Activated CD4-positive, alpha-beta T cell treated with anti-CD3 and anti-CD28 coated beads, Interleukin-2, amount 10 ng/mL, durations not matched to agents 7 days and 5 days (primary cell): Measurements from ENCODE around the gene TTN. TPM values are rescaled to one million over a fixed set of nuclear protein-coding genes. Genes with fewer than 3 reads are reported as not detected.

Experiments
- CTCF ChIA-PET: fragments of 350-600 bp; sonication (Branson Sonifier 250); formaldehyde crosslinking; loops from one replicate; lab custom pipeline; 2021; ENCODE audit warnings: antibody characterized with exemption; lab: Charles Lee
- POLR2A ChIA-PET: fragments of 350-600 bp; sonication (Branson Sonifier 250); formaldehyde crosslinking; loops from one replicate; lab custom pipeline; 2021; ENCODE audit warnings: antibody characterized with exemption; lab: Charles Lee
- DNase-seq: peaks from one replicate; pipeline ENCODE4 v3.0.0-alpha.2; 2020
- H3K27ac Mint-ChIP-seq: one replicate; pipeline ENCODE4 v1.8.0; 2021; ENCODE audit warnings: mild to moderate bottlenecking, moderate library complexity, mixed read lengths
- H3K27me3 Mint-ChIP-seq: one replicate; pipeline ENCODE4 v1.8.0; 2021; ENCODE audit warnings: mixed read lengths
- H3K36me3 Mint-ChIP-seq: one replicate; pipeline ENCODE4 v1.8.0; 2021; ENCODE audit warnings: low read depth, mixed read lengths
- H3K4me1 Mint-ChIP-seq: one replicate; pipeline ENCODE4 v1.8.0; 2021; ENCODE audit warnings: mixed read lengths
- H3K4me3 Mint-ChIP-seq: one replicate; pipeline ENCODE4 v1.8.0; 2021; ENCODE audit warnings: mild to moderate bottlenecking, moderate library complexity, mixed read lengths
- H3K9me3 Mint-ChIP-seq: one replicate; pipeline ENCODE4 v1.8.0; 2021; ENCODE audit warnings: mixed read lengths
- total RNA-seq, 2 experiments: library from RNA; stranded (reverse); gene quantifications; one replicate each; pipeline ENCODE4 v1.2.3, GENCODE V29; 2021

Gene TTN
- total RNA-seq, 2 experiments from 2014 or later, result 11.6 to 12.3 TPM

DNA sequence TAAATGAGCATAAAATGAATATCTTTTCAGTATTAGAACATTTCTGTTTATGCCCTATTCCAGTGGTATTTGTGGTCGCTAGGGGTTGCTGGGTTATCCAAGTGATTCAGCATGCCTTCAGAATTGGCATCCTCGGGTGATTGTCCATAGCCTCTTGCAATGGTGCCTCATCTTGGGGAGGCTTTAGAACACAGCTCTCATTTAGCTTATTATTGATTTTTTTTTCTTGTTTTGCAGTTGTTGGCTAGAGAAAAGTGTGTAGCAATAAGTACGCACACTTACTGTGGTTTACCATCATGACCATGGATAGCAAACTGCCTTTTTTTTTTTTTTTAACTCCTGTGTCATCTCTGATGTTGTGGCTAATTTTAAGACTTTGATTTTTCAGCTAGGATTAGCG lies 293.3 kb downstream of the TTN start:
- ChIA-PET POLR2A (no interaction called here), CTCF (interaction anchor here (0.7 kb wide), 1 partner anchor 1402 kb away, joined by 3 read pairs; no protein-coding TSS in a partner anchor)
- Mint-ChIP-seq H3K9me3 (no peaks in the 10 kb centered on the region), H3K27me3 (no peaks in the 10 kb centered on the region), H3K4me1 (peaks cover 20% of the 10 kb centered on the region), H3K36me3 (peaks cover 42% of the 10 kb centered on the region), H3K4me3 (no peak overlapping the region), H3K27ac (no peak overlapping the region)
- DNase-seq, result no peak

DNA sequence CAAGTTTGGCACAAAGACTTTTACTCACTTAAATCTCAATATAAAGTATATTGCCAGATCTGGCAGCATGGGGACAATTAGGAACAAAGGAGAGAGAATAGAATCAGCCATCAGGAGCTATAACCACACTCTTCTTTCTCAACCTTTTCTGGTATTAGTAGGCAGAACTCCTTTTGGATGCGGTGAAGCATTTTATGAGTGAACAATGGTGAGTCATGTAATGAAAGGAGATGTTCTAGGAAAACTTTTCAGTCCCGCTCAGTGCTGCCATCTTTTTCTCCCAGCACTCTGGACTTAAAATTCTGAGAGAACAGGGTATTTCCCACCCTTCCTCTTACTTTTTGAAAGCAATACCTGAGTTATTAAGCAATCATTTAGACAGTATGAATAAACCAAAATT lies 294.7 kb downstream of the TTN start:
- Mint-ChIP-seq H3K4me1 (peaks cover 29% of the 10 kb centered on the region), H3K27ac (no peak overlapping the region), H3K9me3 (no peaks in the 10 kb centered on the region), H3K27me3 (no peaks in the 10 kb centered on the region), H3K36me3 (peaks cover 38% of the 10 kb centered on the region), H3K4me3 (no peak overlapping the region)
- no peak for DNase-seq
- CTCF ChIA-PET, result no interaction called here
- POLR2A ChIA-PET, result no interaction called here

DNA sequence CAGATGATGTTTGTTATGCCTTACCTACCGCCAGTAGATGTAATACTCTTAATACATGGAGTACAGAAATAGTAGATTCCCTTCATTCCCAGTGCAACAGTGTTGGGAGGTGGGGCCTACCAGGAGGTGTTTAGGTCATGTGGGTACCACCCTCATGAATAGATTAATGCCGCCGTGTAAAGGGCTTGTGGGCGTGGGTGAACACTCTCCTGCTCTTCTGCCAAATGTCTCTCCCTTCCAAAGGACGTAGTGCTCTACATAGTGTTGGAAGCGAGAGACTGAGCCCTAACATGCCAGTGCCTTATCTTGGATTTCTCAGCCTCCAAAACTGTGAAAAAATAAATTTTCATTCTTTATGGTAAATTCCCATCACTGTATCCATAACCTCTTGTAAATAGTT lies 296.8 kb downstream of the TTN start:
- Mint-ChIP-seq H3K4me1 (peaks cover 36% of the 10 kb centered on the region), H3K4me3 (no peak overlapping the region), H3K9me3 (no peaks in the 10 kb centered on the region), H3K27me3 (no peaks in the 10 kb centered on the region), H3K27ac (no peak overlapping the region), H3K36me3 (peaks cover 39% of the 10 kb centered on the region)
- POLR2A ChIA-PET, result no interaction called here
- CTCF ChIA-PET, result no interaction called here
- DNase-seq, result no peak

DNA sequence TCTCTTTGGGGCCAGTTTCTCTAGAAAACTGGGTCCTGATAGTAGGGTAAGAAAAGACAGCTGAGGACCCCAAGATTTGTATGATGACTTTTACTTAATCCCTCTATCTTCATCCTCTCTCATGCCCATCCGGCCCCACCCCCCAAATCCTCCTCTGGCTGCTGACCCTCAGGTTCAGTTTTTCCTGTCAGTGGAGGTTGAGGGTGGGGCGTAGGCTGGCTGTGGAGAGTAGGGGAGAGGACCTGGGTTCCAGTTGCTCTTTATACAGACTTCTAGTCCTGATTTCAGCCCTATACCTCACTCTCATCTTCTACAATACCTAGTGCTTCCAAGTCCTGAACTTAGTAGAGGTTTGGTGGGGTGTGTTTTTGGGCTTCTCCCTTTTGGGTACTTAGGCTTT lies 298.6 kb downstream of the TTN start:
- DNase-seq, result no peak
- H3K9me3 Mint-ChIP-seq, result no peaks in the 10 kb centered on the region
- H3K27ac Mint-ChIP-seq, result no peak overlapping the region
- peaks cover 20% of the 10 kb centered on the region for H3K4me1 Mint-ChIP-seq
- no peak overlapping the region for H3K4me3 Mint-ChIP-seq
- peaks cover 31% of the 10 kb centered on the region for H3K36me3 Mint-ChIP-seq
- H3K27me3 Mint-ChIP-seq, result no peaks in the 10 kb centered on the region
- ChIA-PET CTCF (interaction anchor here (0.7 to 1.1 kb wide), 3 partner anchors 22 to 34 kb away, joined by 3 to 4 read pairs (median 3); partner anchors contain the start of gene PLEKHA3), POLR2A (no interaction called here)

DNA sequence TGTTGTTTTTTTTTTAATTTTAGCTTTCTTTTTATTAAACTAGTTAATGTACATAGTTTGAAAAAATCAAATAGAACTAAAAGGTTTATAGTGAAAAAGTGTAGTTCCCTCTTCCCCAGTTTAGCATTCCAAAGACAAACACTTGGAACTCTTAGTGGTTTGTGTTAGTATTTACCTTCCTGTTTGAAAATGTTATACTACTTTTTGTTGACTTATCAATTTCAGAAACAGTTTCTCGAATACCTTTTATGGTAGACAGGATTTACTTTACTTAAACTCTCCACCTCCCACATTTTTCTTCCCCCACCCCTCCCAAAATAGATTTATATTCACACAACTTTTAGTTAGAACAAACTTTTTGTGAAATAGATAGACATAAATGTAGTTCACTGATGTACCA lies 300.3 kb downstream of the TTN start:
- POLR2A ChIA-PET, result no interaction called here
- no peaks in the 10 kb centered on the region for H3K9me3 Mint-ChIP-seq
- no peaks in the 10 kb centered on the region for H3K27me3 Mint-ChIP-seq
- no peak overlapping the region for H3K27ac Mint-ChIP-seq
- H3K4me1 Mint-ChIP-seq, result peaks cover 17% of the 10 kb centered on the region
- DNase-seq, result no peak
- CTCF ChIA-PET, result interaction anchor here (1.4 to 1.6 kb wide), 2 partner anchors 15 to 92 kb away, joined by 3 read pairs; no protein-coding TSS in a partner anchor
- H3K36me3 Mint-ChIP-seq, result peaks cover 35% of the 10 kb centered on the region
- no peak overlapping the region for H3K4me3 Mint-ChIP-seq

DNA sequence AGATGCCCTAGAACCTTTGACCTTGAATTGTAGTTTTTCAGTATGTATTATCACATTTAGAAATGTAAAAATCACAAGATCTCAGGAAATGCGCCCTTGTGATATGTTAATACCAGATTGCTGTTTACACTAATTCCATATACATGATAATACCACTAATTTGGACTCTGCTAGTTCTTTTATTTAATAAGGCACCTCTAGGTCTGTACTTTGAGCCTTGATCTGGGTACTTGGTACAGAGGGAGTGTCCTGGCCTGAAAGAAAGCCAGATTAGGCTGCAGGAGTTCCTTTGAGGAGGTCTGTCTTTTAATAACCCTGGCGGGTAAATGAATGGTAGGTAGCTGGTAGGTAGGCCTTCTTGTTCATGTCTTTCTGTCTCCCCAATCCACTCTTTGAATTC lies 300.7 kb downstream of the TTN start:
- peaks cover 35% of the 10 kb centered on the region for H3K36me3 Mint-ChIP-seq

DNA sequence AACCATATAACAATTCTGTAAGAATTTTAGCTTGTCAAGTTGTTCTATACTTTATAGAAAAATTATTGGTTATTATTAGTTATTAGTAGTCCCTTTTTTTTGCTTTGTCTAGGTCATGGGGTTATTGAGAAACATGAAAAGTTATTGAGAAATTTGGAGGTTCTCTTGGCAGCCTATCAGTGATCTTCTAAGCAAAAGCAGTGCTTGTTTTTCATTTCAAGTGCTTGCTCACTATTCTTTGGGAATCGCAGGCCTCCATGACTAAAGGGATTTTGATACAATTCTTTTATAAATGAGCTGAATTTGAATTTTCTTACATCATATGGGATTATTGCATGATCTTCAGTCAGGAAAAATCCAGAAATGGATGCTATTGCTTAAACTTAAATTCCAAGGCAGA lies 301.1 kb downstream of the TTN start:
- Mint-ChIP-seq H3K4me3 (no peak overlapping the region), H3K4me1 (peaks cover 17% of the 10 kb centered on the region), H3K36me3 (peaks cover 35% of the 10 kb centered on the region), H3K9me3 (no peaks in the 10 kb centered on the region), H3K27me3 (no peaks in the 10 kb centered on the region), H3K27ac (no peak overlapping the region)
- CTCF ChIA-PET, result interaction anchor here (1.4 to 1.6 kb wide), 2 partner anchors 14 to 91 kb away, joined by 3 read pairs; no protein-coding TSS in a partner anchor
- no peak for DNase-seq
- POLR2A ChIA-PET, result no interaction called here

More for the DNA sequence above, 300.7 kb downstream of the TTN start:
- Mint-ChIP-seq H3K27ac (no peak overlapping the region), H3K9me3 (no peaks in the 10 kb centered on the region), H3K4me1 (peaks cover 17% of the 10 kb centered on the region), H3K4me3 (no peak overlapping the region), H3K27me3 (no peaks in the 10 kb centered on the region)
- ChIA-PET POLR2A (no interaction called here), CTCF (interaction anchor here (1.4 to 1.6 kb wide), 2 partner anchors 15 to 92 kb away, joined by 3 read pairs; no protein-coding TSS in a partner anchor)
- no peak for DNase-seq

DNA sequence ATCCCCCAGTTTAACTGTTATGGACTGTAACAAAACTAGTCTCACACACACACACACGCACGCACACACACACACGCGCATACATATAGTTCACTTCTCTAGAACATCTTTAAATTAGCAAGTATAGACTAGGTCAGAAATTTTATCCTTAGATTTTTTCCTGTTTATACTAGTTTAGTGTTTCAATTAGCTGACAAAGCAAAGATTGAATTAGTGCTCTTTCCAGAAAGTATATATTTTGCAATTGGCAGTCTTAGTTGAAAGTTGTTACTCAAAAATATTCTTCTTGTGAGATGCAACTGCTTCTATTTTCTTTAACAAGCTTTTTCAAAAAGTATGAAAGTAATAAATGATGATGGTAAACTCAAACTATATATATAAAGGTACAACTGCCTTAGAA lies 304.5 kb downstream of the TTN start:
- POLR2A ChIA-PET, result no interaction called here
- peaks cover 44% of the 10 kb centered on the region for H3K36me3 Mint-ChIP-seq
- CTCF ChIA-PET, result no interaction called here

DNA sequence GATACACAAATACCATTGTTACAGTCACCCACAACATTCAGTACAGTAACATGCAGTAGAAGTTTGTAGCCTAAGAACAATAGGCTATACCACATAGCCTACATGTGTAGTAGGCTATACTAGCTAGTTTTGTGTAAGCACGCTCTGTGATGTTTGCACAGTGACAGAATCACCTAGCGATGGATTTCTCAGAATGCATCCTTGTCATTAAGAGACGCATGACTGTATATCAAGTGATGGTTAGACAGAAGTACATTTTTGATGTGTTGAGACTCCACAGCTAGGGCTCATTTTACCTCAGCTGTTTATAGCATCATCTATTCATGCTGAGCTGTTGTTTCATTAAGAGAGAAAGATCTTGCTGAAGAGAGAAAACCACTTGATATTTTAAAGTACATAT lies 307.6 kb downstream of the TTN start:
- H3K27ac Mint-ChIP-seq, result no peak overlapping the region
- no peaks in the 10 kb centered on the region for H3K9me3 Mint-ChIP-seq
- H3K36me3 Mint-ChIP-seq, result peaks cover 54% of the 10 kb centered on the region
- no peaks in the 10 kb centered on the region for H3K27me3 Mint-ChIP-seq
- ChIA-PET POLR2A (no interaction called here), CTCF (interaction anchor here (1.3 kb wide), 1 partner anchor 18 kb away, joined by 4 read pairs; no protein-coding TSS in a partner anchor)
- no peak overlapping the region for H3K4me3 Mint-ChIP-seq
- H3K4me1 Mint-ChIP-seq, result peaks cover 9% of the 10 kb centered on the region
- DNase-seq, result no peak

More for the DNA sequence above, 304.5 kb downstream of the TTN start:
- no peak overlapping the region for H3K4me3 Mint-ChIP-seq
- no peaks in the 10 kb centered on the region for H3K9me3 Mint-ChIP-seq
- DNase-seq, result no peak
- no peak overlapping the region for H3K27ac Mint-ChIP-seq
- H3K4me1 Mint-ChIP-seq, result peaks cover 10% of the 10 kb centered on the region
- H3K27me3 Mint-ChIP-seq, result no peaks in the 10 kb centered on the region

DNA sequence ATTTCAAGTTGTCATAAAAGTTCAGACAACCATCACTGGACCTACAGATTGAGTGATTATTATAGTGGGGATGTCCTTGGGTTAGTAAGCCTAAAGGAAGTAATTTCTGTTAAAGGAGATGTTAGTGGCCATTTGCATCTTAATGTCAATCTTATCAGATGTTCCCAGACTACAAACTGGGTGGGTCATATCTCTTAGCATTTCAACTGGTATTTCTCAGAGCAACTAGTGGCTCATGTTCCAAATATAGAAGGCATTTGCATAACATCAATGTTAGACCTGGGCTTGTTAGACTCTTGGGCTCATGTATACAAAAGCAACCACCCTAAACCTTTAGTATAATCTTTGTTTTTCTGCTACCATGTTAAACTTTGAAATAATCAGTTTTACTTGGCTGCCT lies 309.1 kb downstream of the TTN start:
- H3K9me3 Mint-ChIP-seq, result no peaks in the 10 kb centered on the region
- peaks cover 63% of the 10 kb centered on the region for H3K36me3 Mint-ChIP-seq
- POLR2A ChIA-PET, result no interaction called here
- DNase-seq, result no peak
- CTCF ChIA-PET, result no interaction called here
- no peak overlapping the region for H3K4me3 Mint-ChIP-seq
- H3K27me3 Mint-ChIP-seq, result no peaks in the 10 kb centered on the region
- H3K27ac Mint-ChIP-seq, result no peak overlapping the region
- H3K4me1 Mint-ChIP-seq, result peaks cover 9% of the 10 kb centered on the region

DNA sequence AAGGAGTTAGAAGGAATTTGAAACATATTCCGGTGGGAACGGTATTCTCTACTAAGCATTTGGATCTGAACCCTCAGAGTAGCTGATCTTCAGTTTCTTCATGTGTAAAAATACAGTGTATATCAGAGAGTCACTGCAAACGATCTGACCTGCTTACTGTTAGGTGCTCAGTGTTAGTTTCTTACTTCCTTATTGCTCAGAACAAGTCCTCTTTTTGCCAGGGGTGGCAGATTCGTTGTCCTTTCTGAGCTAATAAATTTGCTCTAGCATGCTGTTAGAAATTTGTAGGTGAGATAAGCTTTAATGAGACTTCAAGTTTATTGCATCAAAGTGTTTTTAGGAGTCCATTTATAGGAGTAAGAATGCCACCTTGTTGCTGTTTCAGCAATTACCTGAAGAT lies 311.2 kb downstream of the TTN start:
- Mint-ChIP-seq H3K4me3 (no peak overlapping the region), H3K4me1 (peaks cover 13% of the 10 kb centered on the region), H3K9me3 (no peaks in the 10 kb centered on the region), H3K36me3 (peaks cover 59% of the 10 kb centered on the region), H3K27me3 (no peaks in the 10 kb centered on the region), H3K27ac (no peak overlapping the region)
- CTCF ChIA-PET, result interaction anchor here (1.5 to 2.3 kb wide), 3 partner anchors 14 to 82 kb away, joined by 3 to 17 read pairs (median 3); partner anchors contain the start of gene PLEKHA3
- no peak for DNase-seq
- POLR2A ChIA-PET, result no interaction called here

DNA sequence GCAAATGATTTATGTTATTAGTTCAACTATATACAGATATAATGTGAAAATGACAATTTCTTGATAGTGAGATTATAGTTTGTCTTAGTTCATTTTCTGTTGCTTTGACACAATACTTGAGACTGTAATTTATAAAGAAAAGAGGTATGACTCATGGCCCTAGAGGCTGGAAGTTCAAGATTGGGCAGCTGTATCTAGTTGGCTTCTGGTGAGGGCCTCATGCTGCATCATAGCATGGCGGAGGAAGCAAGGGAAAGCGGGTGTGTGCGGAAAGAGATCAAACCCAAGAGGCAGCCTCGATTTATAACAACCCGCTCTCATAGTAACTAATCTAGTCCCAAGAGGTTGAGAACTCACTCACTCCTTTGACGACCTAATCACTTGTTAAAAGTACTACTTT lies 315.6 kb downstream of the TTN start:
- Mint-ChIP-seq H3K4me1 (peaks cover 17% of the 10 kb centered on the region), H3K27me3 (no peaks in the 10 kb centered on the region), H3K36me3 (peaks cover 70% of the 10 kb centered on the region), H3K4me3 (no peak overlapping the region), H3K9me3 (no peaks in the 10 kb centered on the region), H3K27ac (no peak overlapping the region)
- no peak for DNase-seq
- CTCF ChIA-PET, result interaction anchor here (1.5 to 1.6 kb wide), 2 partner anchors 9 to 15 kb away, joined by 3 to 4 read pairs; no protein-coding TSS in a partner anchor
- POLR2A ChIA-PET, result no interaction called here

DNA sequence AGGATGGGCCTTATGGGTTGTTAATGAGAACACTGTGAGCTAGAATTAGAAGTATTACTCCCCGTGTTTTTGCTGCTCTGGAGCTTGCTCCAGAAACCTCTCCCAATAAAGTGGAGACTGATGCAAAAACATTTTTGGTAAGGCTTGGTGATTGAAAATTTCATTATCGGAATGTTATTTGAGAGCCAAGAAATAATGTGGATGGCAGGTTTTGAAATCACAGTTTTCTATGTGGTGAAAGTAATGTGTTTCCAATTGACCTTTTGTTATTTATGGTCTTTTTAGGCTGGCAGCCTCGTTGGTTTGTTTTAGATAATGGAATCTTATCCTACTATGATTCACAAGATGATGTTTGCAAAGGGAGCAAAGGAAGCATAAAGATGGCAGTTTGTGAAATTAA lies 321.9 kb downstream of the TTN start:
- no peak for DNase-seq
- Mint-ChIP-seq H3K4me1 (peaks cover 28% of the 10 kb centered on the region), H3K27me3 (no peaks in the 10 kb centered on the region), H3K27ac (no peak overlapping the region), H3K4me3 (no peak overlapping the region), H3K36me3 (peaks cover 49% of the 10 kb centered on the region), H3K9me3 (no peaks in the 10 kb centered on the region)
- POLR2A ChIA-PET, result no interaction called here
- CTCF ChIA-PET, result no interaction called here
